ENCODE results near the gene TP53RK. TPM values are rescaled to one million over a fixed set of nuclear protein-coding genes. Genes with fewer than 3 reads are reported as not detected.

TP53RK gene
- total and polyA plus RNA-seq, 7 experiments from 2014 or later: 4.4 to 27.7 (median 16.2) TPM

GRCh38 chr20:46673394-46674252, 15.6 kb downstream of the TP53RK start:
- Mint-ChIP-seq H3K27ac (peak overlapping the region in 2 of 9 donors; percentile 14 to 36), H3K9me3 (peaks cover 4 to 26% (median 12%) of the 10 kb centered on the region in 11 donors), H3K4me1 (peaks cover 0 to 5% (median 0%) of the 10 kb centered on the region in 7 donors), H3K4me3 (no peak overlapping the region), H3K27me3 (no peaks in the 10 kb centered on the region), H3K36me3 (peaks cover 0 to 28% (median 22%) of the 10 kb centered on the region in 5 donors)
- H3K9me3 ChIP-seq (ENCODE audit: control insufficient read depth in 2 of 3, low read length in 3 of 3): peaks cover 0 to 12% (median 0%) of the 10 kb centered on the region in 3 experiments
- no peak for DNase-seq
- no peaks in the 10 kb centered on the region for H3K4me1 ChIP-seq (ENCODE audit: control insufficient read depth in 2 of 2, insufficient read depth in 2 of 2, low read length in 2 of 2)
- H3K36me3 ChIP-seq (ENCODE audit: control insufficient read depth in 2 of 3, insufficient read depth in 3 of 3, low read length in 3 of 3): no peaks in the 10 kb centered on the region
- no peak for ATAC-seq
- ChIA-PET CTCF (interaction anchor here (1.0 kb wide), 1 partner anchor 11 kb away, joined by 4 read pairs; no protein-coding TSS in a partner anchor), POLR2A (no interaction called here)
- no peak overlapping the region for H3K27ac ChIP-seq (ENCODE audit: low read depth, low read length)
- no peaks in the 10 kb centered on the region for H3K27me3 ChIP-seq (ENCODE audit: control insufficient read depth in 2 of 2, insufficient read depth in 2 of 2, low read length in 2 of 2)
- intact Hi-C loops (cut with micrococcal nuclease): no loop called here
- no peak overlapping the region for H3K4me3 ChIP-seq (ENCODE audit: low read length)

- H3K9me3 Mint-ChIP-seq: peaks cover 4 to 27% (median 12%) of the 10 kb centered on the region in 11 donors
- H3K9me3 ChIP-seq (ENCODE audit: control insufficient read depth in 2 of 3, low read length in 3 of 3): peaks cover 0 to 12% (median 0%) of the 10 kb centered on the region in 3 experiments
- ATAC-seq (no peak), DNase-seq (no peak)
- no peaks in the 10 kb centered on the region for H3K36me3 ChIP-seq (ENCODE audit: control insufficient read depth in 2 of 3, insufficient read depth in 3 of 3, low read length in 3 of 3)
- H3K4me1 ChIP-seq (ENCODE audit: control insufficient read depth in 2 of 2, insufficient read depth in 2 of 2, low read length in 2 of 2): no peaks in the 10 kb centered on the region
- no peak overlapping the region for H3K27ac ChIP-seq (ENCODE audit: low read depth, low read length)
- intact Hi-C loops (cut with micrococcal nuclease): no loop called here
- ChIA-PET CTCF (interaction anchor here (1.0 kb wide), 1 partner anchor 10 kb away, joined by 4 read pairs; no protein-coding TSS in a partner anchor), POLR2A (no interaction called here)
- no peaks in the 10 kb centered on the region for H3K27me3 ChIP-seq (ENCODE audit: control insufficient read depth in 2 of 2, insufficient read depth in 2 of 2, low read length in 2 of 2)
- no peaks in the 10 kb centered on the region for H3K27me3 Mint-ChIP-seq
- no peak overlapping the region for H3K4me3 ChIP-seq (ENCODE audit: low read length)
- H3K4me3 Mint-ChIP-seq: no peak overlapping the region
- H3K36me3 Mint-ChIP-seq: peaks cover 0 to 33% (median 27%) of the 10 kb centered on the region in 5 donors
- no peak overlapping the region for H3K27ac Mint-ChIP-seq
- H3K4me1 Mint-ChIP-seq: peaks cover 0 to 5% (median 0%) of the 10 kb centered on the region in 7 donors
These were observed 16.6 kb downstream of the TP53RK start for GRCh38 chr20:46672543-46673148.

GRCh38 chr20:46671866-46672542, 17.2 kb downstream of the TP53RK start:
- Mint-ChIP-seq H3K27ac (no peak overlapping the region), H3K36me3 (peaks cover 0 to 33% (median 25%) of the 10 kb centered on the region in 5 donors), H3K27me3 (no peaks in the 10 kb centered on the region), H3K9me3 (peaks cover 4 to 27% (median 12%) of the 10 kb centered on the region in 11 donors), H3K4me3 (no peak overlapping the region), H3K4me1 (peaks cover 0 to 5% (median 0%) of the 10 kb centered on the region in 7 donors)
- Histone ChIP-seq H3K27me3 (ENCODE audit: control insufficient read depth in 2 of 2, insufficient read depth in 2 of 2, low read length in 2 of 2) (no peaks in the 10 kb centered on the region), H3K9me3 (ENCODE audit: control insufficient read depth in 2 of 3, low read length in 3 of 3) (peaks cover 0 to 12% (median 0%) of the 10 kb centered on the region in 3 experiments), H3K4me3 (ENCODE audit: low read length) (no peak overlapping the region), H3K36me3 (ENCODE audit: control insufficient read depth in 2 of 3, insufficient read depth in 3 of 3, low read length in 3 of 3) (no peaks in the 10 kb centered on the region), H3K27ac (ENCODE audit: low read depth, low read length) (no peak overlapping the region), H3K4me1 (ENCODE audit: control insufficient read depth in 2 of 2, insufficient read depth in 2 of 2, low read length in 2 of 2) (no peaks in the 10 kb centered on the region)
- no peak for ATAC-seq
- ChIA-PET POLR2A (no interaction called here), CTCF (no interaction called here)
- DNase-seq: no peak
- intact Hi-C loops (cut with micrococcal nuclease): no loop called here

GRCh38 chr20:46670585-46671584, 18.4 kb downstream of the TP53RK start:
- Mint-ChIP-seq H3K27me3 (no peaks in the 10 kb centered on the region), H3K4me3 (no peak overlapping the region), H3K27ac (no peak overlapping the region), H3K36me3 (peaks cover 0 to 35% (median 26%) of the 10 kb centered on the region in 5 donors), H3K4me1 (peaks cover 0 to 5% (median 0%) of the 10 kb centered on the region in 7 donors), H3K9me3 (peaks cover 4 to 27% (median 12%) of the 10 kb centered on the region in 11 donors)
- H3K9me3 ChIP-seq (ENCODE audit: control insufficient read depth in 2 of 3, low read length in 3 of 3): peaks cover 0 to 12% (median 0%) of the 10 kb centered on the region in 3 experiments
- ChIA-PET POLR2A (no interaction called here), CTCF (no interaction called here)
- intact Hi-C loops (cut with micrococcal nuclease): no loop called here
- no peak overlapping the region for H3K27ac ChIP-seq (ENCODE audit: low read depth, low read length)
- no peaks in the 10 kb centered on the region for H3K4me1 ChIP-seq (ENCODE audit: control insufficient read depth in 2 of 2, insufficient read depth in 2 of 2, low read length in 2 of 2)
- ATAC-seq: no peak
- DNase-seq: no peak
- H3K27me3 ChIP-seq (ENCODE audit: control insufficient read depth in 2 of 2, insufficient read depth in 2 of 2, low read length in 2 of 2): no peaks in the 10 kb centered on the region
- no peak overlapping the region for H3K4me3 ChIP-seq (ENCODE audit: low read length)
- H3K36me3 ChIP-seq (ENCODE audit: control insufficient read depth in 2 of 3, insufficient read depth in 3 of 3, low read length in 3 of 3): no peaks in the 10 kb centered on the region

GRCh38 chr20:46670228-46670584, 19.0 kb downstream of the TP53RK start:
- Mint-ChIP-seq H3K36me3 (peaks cover 0 to 38% (median 27%) of the 10 kb centered on the region in 5 donors), H3K27me3 (no peaks in the 10 kb centered on the region), H3K27ac (no peak overlapping the region), H3K4me3 (no peak overlapping the region), H3K4me1 (peaks cover 0 to 5% (median 0%) of the 10 kb centered on the region in 7 donors), H3K9me3 (peaks cover 4 to 27% (median 12%) of the 10 kb centered on the region in 11 donors)
- no peaks in the 10 kb centered on the region for H3K27me3 ChIP-seq (ENCODE audit: control insufficient read depth in 2 of 2, insufficient read depth in 2 of 2, low read length in 2 of 2)
- no peak for DNase-seq
- no peaks in the 10 kb centered on the region for H3K4me1 ChIP-seq (ENCODE audit: control insufficient read depth in 2 of 2, insufficient read depth in 2 of 2, low read length in 2 of 2)
- H3K4me3 ChIP-seq (ENCODE audit: low read length): no peak overlapping the region
- POLR2A ChIA-PET: no interaction called here
- no peak overlapping the region for H3K27ac ChIP-seq (ENCODE audit: low read depth, low read length)
- peaks cover 0 to 12% (median 0%) of the 10 kb centered on the region in 3 experiments for H3K9me3 ChIP-seq (ENCODE audit: control insufficient read depth in 2 of 3, low read length in 3 of 3)
- intact Hi-C loops (cut with micrococcal nuclease): no loop called here
- no peak for ATAC-seq
- CTCF ChIA-PET: no interaction called here
- no peaks in the 10 kb centered on the region for H3K36me3 ChIP-seq (ENCODE audit: control insufficient read depth in 2 of 3, insufficient read depth in 3 of 3, low read length in 3 of 3)
